Thyroid gland (tissue), 4 donors: ENCODE measurements around the gene RELB. TPM values are rescaled to one million over a fixed set of nuclear protein-coding genes. Genes with fewer than 3 reads are reported as not detected.

ENCODE experiments used
- DNase-seq, 2 donors: peaks; one replicate each; pipeline ENCODE4 v3.0.0-alpha.2; 2019
- H3K27ac ChIP-seq, 3 donors: fragments of 200-600 bp; sonication (generic); 1 replicate in 2 of 3; 2 replicates in 1 of 3; pipeline ENCODE4 v1.5.1; 2016 to 2019; ENCODE audit warnings: mild to moderate bottlenecking in 1 of 3, moderate library complexity in 1 of 3
- H3K27me3 ChIP-seq: fragments of 200-600 bp; sonication (generic); one replicate; pipeline ENCODE4 v1.5.1; 2019
- H3K36me3 ChIP-seq, 2 donors: fragments of 200-600 bp; sonication (generic); one replicate each; pipeline ENCODE4 v1.5.1; 2016 to 2019
- H3K4me1 ChIP-seq, 2 donors: fragments of 200-600 bp; sonication (generic); one replicate each; pipeline ENCODE4 v1.5.1; 2017 to 2019
- H3K4me3 ChIP-seq, 3 donors: fragments of 200-600 bp; sonication (generic); replicated peaks in 1 of 3; 1 replicate in 2 of 3; 2 replicates in 1 of 3; pipeline ENCODE4 v1.5.1; 2016; ENCODE audit warnings: mild to moderate bottlenecking in 1 of 3
- H3K9me3 ChIP-seq: fragments of 200-600 bp; sonication (generic); one replicate; pipeline ENCODE4 v1.5.1; 2017
- CTCF ChIP-seq, 6 experiments: fragments of 200-600 bp in 3 of 6; fragments of 450-650 bp in 3 of 6; sonication (generic) in 3 of 6; IDR thresholded peaks; one replicate each; pipeline ENCODE4 v1.5.1; 2016 to 2019; ENCODE audit warnings: antibody characterized with exemption in 6 of 6, mild to moderate bottlenecking in 2 of 6, inconsistent platforms in 1 of 6, moderate library complexity in 1 of 6
- POLR2A ChIP-seq, 2 donors: fragments of 450-650 bp; IDR thresholded peaks; one replicate each; pipeline ENCODE4 v1.6.1; 2017; ENCODE audit warnings: antibody characterized with exemption in 2 of 2, mild to moderate bottlenecking in 2 of 2, moderate library complexity in 1 of 2
- WGBS, 2 donors: methylation state at CpG; one replicate each; pipeline ENCODE4 v1.1.5; 2017; 5-methylcytosine and 5-hydroxymethylcytosine counted together
- intact Hi-C: fragments of 100-400 bp; cut with DNase I; formaldehyde crosslinking; loops from one replicate; pipeline ENCODE4 v1.15.1; 2023
- total RNA-seq, 4 donors: library from RNA; depleted of rRNA; stranded (reverse); fragments of >200 nt; gene quantifications; one replicate each; pipeline ENCODE4 v1.2.3, GENCODE V29; 2016

RELB gene
- total RNA-seq, 4 donors from 2014 or later, result 6.7 to 11.3 (median 9.1) TPM

- DNase-seq, result no peak
- H3K27me3 ChIP-seq, result no peaks in the 10 kb centered on the region
- H3K27ac ChIP-seq, result no peak overlapping the region
- intact Hi-C loops, result no loop called here
- peaks cover 26 to 32% of the 10 kb centered on the region in 2 donors for H3K36me3 ChIP-seq
- H3K4me1 ChIP-seq, result no peaks in the 10 kb centered on the region
- no peak for TF ChIP-seq CTCF (IDR thresholded peaks at IDR 0.05)
- TF ChIP-seq POLR2A (IDR thresholded peaks at IDR 0.05), result no peak
- WGBS, 2 donors, result 85 to 86% methylated on average over 7 of the region's 7 CpGs
- H3K9me3 ChIP-seq, result no peaks in the 10 kb centered on the region
- H3K4me3 ChIP-seq, result no peak overlapping the region
These were observed 46.0 kb downstream of the RELB start for GRCh38 chr19:45047188-45047797.

- H3K36me3 ChIP-seq, result peaks cover 35 to 36% of the 10 kb centered on the region in 2 donors
- no peak for TF ChIP-seq CTCF (IDR thresholded peaks at IDR 0.05)
- TF ChIP-seq POLR2A (IDR thresholded peaks at IDR 0.05), result no peak
- no peak overlapping the region for H3K4me3 ChIP-seq
- no peak overlapping the region for H3K27ac ChIP-seq
- no peak for DNase-seq
- intact Hi-C loops, result no loop called here
- WGBS, 2 donors, result 86 to 94% methylated on average over 7 to 8 of the region's 8 CpGs
- H3K9me3 ChIP-seq, result no peaks in the 10 kb centered on the region
- no peaks in the 10 kb centered on the region for H3K27me3 ChIP-seq
- H3K4me1 ChIP-seq, result no peaks in the 10 kb centered on the region
These were observed 47.9 kb downstream of the RELB start for GRCh38 chr19:45049073-45049736.

GRCh38 chr19:45050036-45050435, 48.8 kb downstream of the RELB start:
- intact Hi-C loops, result no loop called here
- no peak overlapping the region for H3K27ac ChIP-seq

GRCh38 chr19:45051929-45052579, 50.8 kb downstream of the RELB start:
- Histone ChIP-seq H3K27me3 (no peaks in the 10 kb centered on the region), H3K36me3 (peaks cover 33 to 39% of the 10 kb centered on the region in 2 donors), H3K4me1 (no peaks in the 10 kb centered on the region), H3K27ac (no peak overlapping the region), H3K9me3 (no peaks in the 10 kb centered on the region), H3K4me3 (no peak overlapping the region)
- intact Hi-C loops, result no loop called here
- DNase-seq, result no peak
- no peak for TF ChIP-seq CTCF (IDR thresholded peaks at IDR 0.05)
- no peak for TF ChIP-seq POLR2A (IDR thresholded peaks at IDR 0.05)
- 69 to 71% methylated on average over 9 of the region's 9 CpGs for WGBS, 2 donors

More at GRCh38 chr19:45050036-45050435, 48.8 kb downstream of the RELB start:
- no peak overlapping the region for H3K4me3 ChIP-seq
- 89 to 92% methylated on average over 6 of the region's 6 CpGs for WGBS, 2 donors
- no peaks in the 10 kb centered on the region for H3K4me1 ChIP-seq
- no peaks in the 10 kb centered on the region for H3K27me3 ChIP-seq
- TF ChIP-seq CTCF (IDR thresholded peaks at IDR 0.05), result no peak
- TF ChIP-seq POLR2A (IDR thresholded peaks at IDR 0.05), result no peak
- H3K9me3 ChIP-seq, result no peaks in the 10 kb centered on the region
- H3K36me3 ChIP-seq, result peaks cover 33 to 35% of the 10 kb centered on the region in 2 donors
- no peak for DNase-seq

- H3K36me3 ChIP-seq, result peaks cover 79 to 85% of the 10 kb centered on the region in 2 donors
These were observed 55.6 kb downstream of the RELB start for GRCh38 chr19:45056831-45057230.

More at GRCh38 chr19:45056831-45057230, 55.6 kb downstream of the RELB start:
- Histone ChIP-seq H3K27me3 (no peaks in the 10 kb centered on the region), H3K27ac (no peak overlapping the region), H3K4me3 (no peak overlapping the region), H3K9me3 (no peaks in the 10 kb centered on the region), H3K4me1 (peaks cover 0 to 4% of the 10 kb centered on the region in 2 donors)
- 87 to 90% methylated on average over 8 of the region's 8 CpGs for WGBS, 2 donors
- DNase-seq, result no peak
- no peak for TF ChIP-seq POLR2A (IDR thresholded peaks at IDR 0.05)
- TF ChIP-seq CTCF (IDR thresholded peaks at IDR 0.05), result no peak
- intact Hi-C loops, result no loop called here
